Subcutaneous abdominal adipose tissue (tissue), 5 donors: Measurements from ENCODE around the gene CABLES1.
A peak's percentile ranks its signal among the peaks of the same experiment; 100 is the strongest.
"Not testable (repeated sequence)": the region's sequence is repeated elsewhere in the genome, so short reads cannot be mapped to it uniquely, and the experiment has no call there.

ENCODE experiments used
- H3K27ac ChIP-seq: one replicate; pipeline ENCODE4 v1.7.0; 2013; ENCODE audit warnings: low read depth, mild to moderate bottlenecking, inconsistent platforms, low read length, moderate library complexity
- H3K27me3 ChIP-seq, 5 donors: one replicate each; pipeline ENCODE4 v1.7.0; 2013; ENCODE audit warnings: low read length in 5 of 5, inconsistent platforms in 1 of 5; ENCODE audit not compliant: control insufficient read depth in 5 of 5, insufficient read depth in 4 of 5
- H3K36me3 ChIP-seq, 5 donors: one replicate each; pipeline ENCODE4 v1.7.0; 2013; ENCODE audit warnings: low read length in 5 of 5; ENCODE audit not compliant: control insufficient read depth in 5 of 5, insufficient read depth in 5 of 5
- H3K4me1 ChIP-seq, 5 donors: one replicate each; pipeline ENCODE4 v1.7.0; 2013; ENCODE audit warnings: low read length in 5 of 5, mild to moderate bottlenecking in 3 of 5, moderate library complexity in 1 of 5; ENCODE audit not compliant: control insufficient read depth in 5 of 5, insufficient read depth in 5 of 5
- H3K4me3 ChIP-seq, 5 donors: one replicate each; pipeline ENCODE4 v1.7.0; 2013; ENCODE audit warnings: low read length in 5 of 5, low read depth in 1 of 5
- H3K9ac ChIP-seq, 5 donors: one replicate each; pipeline ENCODE4 v1.7.0; 2013; ENCODE audit warnings: low read length in 5 of 5, mild to moderate bottlenecking in 4 of 5, moderate library complexity in 3 of 5
- H3K9me3 ChIP-seq, 5 donors: one replicate each; pipeline ENCODE4 v1.7.0; 2013; ENCODE audit warnings: low read length in 5 of 5; ENCODE audit not compliant: control insufficient read depth in 5 of 5
- donor health status: healthy.
- donor health status: healthy.
- donor health status: healthy.
- donor health status: healthy.
- donor health status: healthy.

Gene CABLES1, protein sequence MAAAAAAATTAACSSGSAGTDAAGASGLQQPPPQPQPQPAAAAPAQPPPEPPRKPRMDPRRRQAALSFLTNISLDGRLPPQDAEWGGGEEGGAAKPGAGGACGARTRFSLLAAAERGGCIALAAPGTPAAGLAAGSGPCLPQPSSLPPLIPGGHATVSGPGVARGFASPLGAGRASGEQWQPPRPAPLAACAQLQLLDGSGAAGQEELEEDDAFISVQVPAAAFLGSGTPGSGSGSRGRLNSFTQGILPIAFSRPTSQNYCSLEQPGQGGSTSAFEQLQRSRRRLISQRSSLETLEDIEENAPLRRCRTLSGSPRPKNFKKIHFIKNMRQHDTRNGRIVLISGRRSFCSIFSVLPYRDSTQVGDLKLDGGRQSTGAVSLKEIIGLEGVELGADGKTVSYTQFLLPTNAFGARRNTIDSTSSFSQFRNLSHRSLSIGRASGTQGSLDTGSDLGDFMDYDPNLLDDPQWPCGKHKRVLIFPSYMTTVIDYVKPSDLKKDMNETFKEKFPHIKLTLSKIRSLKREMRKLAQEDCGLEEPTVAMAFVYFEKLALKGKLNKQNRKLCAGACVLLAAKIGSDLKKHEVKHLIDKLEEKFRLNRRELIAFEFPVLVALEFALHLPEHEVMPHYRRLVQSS

DNA sequence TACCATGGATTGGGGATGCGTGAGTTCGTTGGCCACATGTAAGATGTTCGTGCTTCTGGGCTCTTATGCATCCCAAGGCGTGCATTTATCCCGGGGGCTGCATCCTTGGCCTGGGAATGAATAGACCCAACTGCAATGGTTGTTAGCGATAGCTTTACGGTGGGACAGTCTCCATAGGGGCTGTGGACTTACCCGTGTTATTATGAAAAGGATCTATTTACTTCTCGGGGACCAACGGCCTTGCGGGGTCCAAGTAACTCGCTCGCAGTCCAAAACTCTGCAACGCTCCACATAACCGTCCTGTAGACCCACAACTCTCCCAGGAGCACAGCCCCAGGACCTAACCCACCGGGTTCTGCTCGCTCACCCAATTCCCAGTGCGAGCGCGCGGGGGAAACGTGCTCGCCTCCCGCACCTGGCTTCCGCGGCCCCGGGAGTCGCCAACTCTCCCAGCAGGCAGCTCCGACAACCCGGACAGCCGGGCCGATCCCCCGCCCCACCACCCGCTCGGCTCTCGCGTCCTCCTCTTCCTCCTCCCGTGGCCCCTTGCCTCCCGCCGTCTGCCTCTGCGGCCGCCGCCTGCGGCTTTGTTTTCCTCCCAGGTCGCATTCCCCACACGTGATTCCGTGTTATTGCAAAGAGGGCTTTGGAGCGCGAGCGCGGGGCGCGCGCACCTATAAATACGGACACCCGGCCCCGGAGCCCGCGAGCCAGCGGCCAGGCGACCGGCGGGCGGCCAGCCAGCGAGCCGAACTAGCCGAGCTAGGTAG is at the start of gene CABLES1:
CABLES1 (plus strand) TSS at position 706 of the 770 bp plus-strand sequence. CDS start 278 bp downstream, outside the sequence.
- Histone ChIP-seq H3K9ac (peak within 1 kb of the TSS; percentile 38 to 77 (median 66)), H3K27ac (peak within 1 kb of the TSS; percentile 84)

GRCh38 chr18:23087352-23087751 is 47.9 kb upstream of the CABLES1 start:
- Histone ChIP-seq H3K4me3 (no peak overlapping the region), H3K27ac (no peak overlapping the region), H3K27me3 (no peaks in the 10 kb centered on the region), H3K36me3 (no peaks in the 10 kb centered on the region), H3K9me3 (no peaks in the 10 kb centered on the region), H3K4me1 (peaks cover 0 to 5% (median 2%) of the 10 kb centered on the region in 5 donors), H3K9ac (no peak overlapping the region)

More for the DNA sequence above, at the start of gene CABLES1:
- Histone ChIP-seq H3K4me3 (peak within 1 kb of the TSS; percentile 74 to 94 (median 80)), H3K9me3 (no peaks in the 10 kb centered on the region), H3K27me3 (no peaks in the 10 kb centered on the region), H3K36me3 (peaks cover 0 to 3% (median 0%) of the 10 kb centered on the region in 5 donors), H3K4me1 (peaks cover 5 to 61% (median 57%) of the 10 kb centered on the region in 5 donors)

DNA sequence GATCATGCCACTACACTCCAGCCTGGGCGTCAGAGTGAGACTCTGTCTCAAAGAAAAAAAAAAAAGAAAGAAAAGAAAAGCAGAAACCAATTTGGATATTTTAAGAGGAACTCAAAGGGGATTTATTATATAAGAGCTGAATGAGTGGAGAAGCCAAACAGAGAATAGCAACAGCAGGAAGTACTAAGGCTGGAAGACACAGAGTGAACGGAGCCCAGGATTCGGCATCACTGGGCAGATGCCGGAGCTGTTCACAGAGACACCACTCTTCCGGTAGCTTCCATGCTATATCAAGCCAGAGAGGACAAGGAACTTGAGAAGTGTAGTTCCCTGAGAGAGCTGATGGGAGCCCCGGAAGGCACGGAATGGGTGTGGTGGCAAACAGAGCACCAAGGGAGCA is 47.0 kb upstream of the CABLES1 start:
- Histone ChIP-seq H3K27me3 (no peaks in the 10 kb centered on the region), H3K9me3 (no peaks in the 10 kb centered on the region), H3K36me3 (no peaks in the 10 kb centered on the region), H3K27ac (no peak overlapping the region), H3K9ac (no peak overlapping the region), H3K4me3 (no peak overlapping the region), H3K4me1 (peaks cover 0 to 5% (median 2%) of the 10 kb centered on the region in 5 donors)

- H3K4me3 ChIP-seq, H3K27me3 ChIP-seq, H3K9me3 ChIP-seq, H3K9ac ChIP-seq, H3K36me3 ChIP-seq, H3K27ac ChIP-seq: not testable (repeated sequence)
- peaks cover 0 to 12% (median 6%) of the 10 kb centered on the region in 5 donors for H3K4me1 ChIP-seq
Observed at GRCh38 chr18:23091017-23091993, 44.0 kb upstream of the CABLES1 start.

DNA sequence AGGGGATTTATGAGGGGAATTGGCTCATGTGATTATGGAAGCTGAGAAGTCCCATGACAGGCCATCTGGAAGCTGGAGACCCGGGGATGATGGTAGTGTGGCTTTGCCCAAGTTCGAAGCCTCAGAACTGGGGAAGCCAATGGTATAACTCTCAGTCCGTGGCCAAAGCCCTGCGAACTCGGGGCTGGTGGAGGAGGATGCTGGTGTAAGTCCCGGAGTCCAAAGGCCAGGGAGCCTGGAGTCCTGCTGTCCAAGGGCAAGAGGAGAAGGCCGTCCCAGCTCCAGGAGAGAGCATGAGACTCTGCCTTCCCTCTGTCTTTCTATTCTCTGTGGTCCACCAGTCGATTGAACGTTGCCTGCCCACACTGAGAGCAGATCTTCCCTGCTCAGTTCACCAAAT is 43.2 kb upstream of the CABLES1 start:
- Histone ChIP-seq H3K4me1 (peaks cover 0 to 12% (median 6%) of the 10 kb centered on the region in 5 donors), H3K27me3 (no peaks in the 10 kb centered on the region), H3K4me3 (no peak overlapping the region), H3K36me3 (no peaks in the 10 kb centered on the region), H3K27ac (no peak overlapping the region), H3K9me3 (no peaks in the 10 kb centered on the region), H3K9ac (no peak overlapping the region)

GRCh38 chr18:23093130-23093529 is 42.2 kb upstream of the CABLES1 start:
- not testable (repeated sequence) for H3K27ac ChIP-seq, H3K9me3 ChIP-seq, H3K4me3 ChIP-seq, H3K36me3 ChIP-seq, H3K9ac ChIP-seq, H3K27me3 ChIP-seq
- H3K4me1 ChIP-seq: peaks cover 0 to 12% (median 6%) of the 10 kb centered on the region in 5 donors

- Histone ChIP-seq H3K9me3 (no peaks in the 10 kb centered on the region), H3K4me1 (peaks cover 0 to 12% (median 6%) of the 10 kb centered on the region in 5 donors), H3K9ac (no peak overlapping the region), H3K36me3 (no peaks in the 10 kb centered on the region), H3K27ac (no peak overlapping the region), H3K27me3 (no peaks in the 10 kb centered on the region), H3K4me3 (no peak overlapping the region)
Observed at GRCh38 chr18:23093772-23094171, 41.5 kb upstream of the CABLES1 start.

DNA sequence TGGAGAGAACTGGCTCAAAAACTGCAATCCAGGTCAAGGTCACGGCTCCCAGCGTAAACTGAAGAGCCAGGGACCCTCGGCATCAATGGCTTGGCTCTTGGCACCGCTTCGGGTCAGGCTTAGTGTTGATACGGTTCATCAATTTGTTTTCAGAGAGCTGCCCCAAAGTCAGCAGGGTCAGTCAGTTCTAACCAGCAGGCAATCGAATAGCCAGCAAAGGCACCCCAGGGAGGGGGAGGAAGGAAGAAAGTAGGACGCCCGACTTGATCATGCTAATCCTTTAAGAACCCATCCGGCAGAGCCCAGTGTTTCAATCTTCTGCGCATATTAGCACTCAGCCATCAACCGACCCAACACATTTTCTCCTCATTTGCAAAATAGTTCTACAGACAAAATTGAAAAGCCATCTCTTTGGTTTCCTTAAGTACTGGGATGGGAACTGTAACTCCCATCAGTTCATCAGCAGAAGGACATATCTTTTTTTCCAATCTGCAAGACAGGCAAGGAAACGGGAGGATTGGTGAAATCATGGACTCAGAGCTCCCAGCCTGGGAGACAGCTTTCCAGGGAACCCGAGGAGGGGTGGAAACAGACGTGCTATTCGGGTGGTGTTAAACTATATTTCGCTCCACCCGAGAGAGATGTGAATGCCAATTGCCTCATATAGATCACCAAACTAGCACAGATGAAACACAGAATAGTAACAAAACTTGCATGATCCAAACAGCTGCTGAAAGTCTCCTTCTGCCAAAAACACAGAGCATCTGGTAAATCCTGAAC is 40.7 kb upstream of the CABLES1 start:
- Histone ChIP-seq H3K9me3 (no peaks in the 10 kb centered on the region), H3K4me3 (no peak overlapping the region), H3K9ac (no peak overlapping the region), H3K36me3 (no peaks in the 10 kb centered on the region), H3K27ac (no peak overlapping the region), H3K4me1 (peaks cover 0 to 12% (median 6%) of the 10 kb centered on the region in 5 donors), H3K27me3 (no peaks in the 10 kb centered on the region)

- Histone ChIP-seq H3K4me3 (no peak overlapping the region), H3K27me3 (no peaks in the 10 kb centered on the region), H3K9me3 (no peaks in the 10 kb centered on the region), H3K9ac (no peak overlapping the region), H3K27ac (no peak overlapping the region), H3K4me1 (peaks cover 0 to 8% (median 5%) of the 10 kb centered on the region in 5 donors), H3K36me3 (no peaks in the 10 kb centered on the region)
Observed at GRCh38 chr18:23095463-23095862, 39.8 kb upstream of the CABLES1 start.
